NCI-H460 (cell line): ENCODE measurements around the gene ATP1B3. TPM values are rescaled to one million over a fixed set of nuclear protein-coding genes. Genes with fewer than 3 reads are reported as not detected.
"Not testable (repeated sequence)": the region's sequence is repeated elsewhere in the genome, so short reads cannot be mapped to it uniquely, and the experiment has no call there.

ENCODE experiments used
- DNase-seq: peaks from one replicate; pipeline ENCODE4 v3.0.0-alpha.2; 2016; ENCODE audit warnings: low read depth; ENCODE audit errors: extremely low read depth
- total RNA-seq: library from RNA; depleted of rRNA; stranded (reverse); fragments of >200 nt; shearing (Covaris generic); gene quantifications from 2 replicates; pipeline ENCODE4 v1.2.3, GENCODE V29; 2014

ATP1B3 gene
- total RNA-seq, 1 experiment from 2014 or later: 269 TPM

DNA sequence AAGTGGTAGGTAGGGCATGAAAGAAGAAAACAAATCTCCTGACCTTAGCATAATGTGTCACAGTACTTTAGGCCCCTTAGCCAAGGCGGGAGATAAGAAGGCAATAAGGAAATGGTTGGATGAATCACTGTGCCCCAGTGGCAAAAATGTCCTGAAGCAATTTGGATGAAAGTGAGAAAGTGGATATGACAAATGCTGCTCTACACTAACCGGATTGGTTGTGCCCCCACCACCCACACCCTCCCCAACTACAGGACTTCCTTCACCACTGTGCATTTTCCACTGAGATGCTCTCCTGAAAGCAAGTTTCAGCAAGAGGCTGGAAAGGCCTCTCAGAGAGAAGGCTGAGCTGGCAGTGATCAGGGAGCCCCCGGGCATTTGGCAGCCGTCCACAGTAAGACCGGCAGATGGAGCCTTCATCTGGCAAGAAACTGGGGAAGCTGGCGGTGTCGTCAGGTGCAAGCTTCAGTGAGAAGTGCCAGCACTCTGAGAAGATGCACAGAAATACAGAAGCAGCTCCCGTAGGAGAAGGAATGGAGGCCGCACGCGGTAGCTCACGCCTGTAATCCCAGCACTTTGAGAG, 63.8 kb downstream of the ATP1B3 start:
- peak; percentile 59 for DNase-seq

DNA sequence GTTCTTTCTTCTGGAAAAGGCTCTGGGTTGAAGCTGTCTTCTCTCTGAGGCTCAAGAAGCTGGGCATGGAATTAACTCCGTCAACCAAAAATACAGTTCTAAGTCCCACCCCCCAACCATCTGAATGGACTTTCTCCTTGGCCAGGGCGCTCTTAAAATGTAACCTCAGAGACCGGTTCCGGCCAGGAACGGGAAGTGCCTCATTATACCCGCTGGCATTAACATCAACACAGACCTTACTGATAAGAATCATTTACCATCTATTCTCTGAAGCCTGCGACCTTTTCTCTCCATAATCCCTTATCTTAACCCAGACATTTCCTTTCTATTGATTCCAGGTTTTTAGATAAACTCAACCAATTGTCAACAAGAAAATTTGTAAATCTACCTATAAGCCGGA, 64.7 kb downstream of the ATP1B3 start:
- no peak for DNase-seq

DNA sequence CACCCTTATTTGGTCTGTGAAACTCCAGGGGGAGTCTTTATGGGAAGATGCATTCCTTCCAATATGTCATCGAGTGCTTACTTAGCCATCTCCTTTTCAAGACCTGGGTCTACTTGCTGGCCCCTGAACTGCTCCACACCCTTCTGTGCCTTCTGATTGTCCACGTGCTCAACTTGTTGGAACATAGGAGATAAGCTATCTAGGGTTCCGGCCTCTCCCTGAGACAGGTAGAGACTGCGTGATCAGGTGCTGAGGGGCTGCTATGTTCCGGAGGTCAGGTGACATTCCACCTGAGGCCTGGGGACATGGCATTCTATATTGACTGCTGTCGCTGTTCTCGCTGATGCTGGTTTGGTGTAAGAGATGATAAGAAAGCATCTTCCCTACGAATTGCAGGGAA, 65.6 kb downstream of the ATP1B3 start:
- no peak for DNase-seq

GRCh38 chr3:141945726-141946485, 69.5 kb downstream of the ATP1B3 start:
- DNase-seq: no peak

GRCh38 chr3:141949399-141949798, 73.0 kb downstream of the ATP1B3 start:
- no peak for DNase-seq

GRCh38 chr3:141949972-141950371, 73.5 kb downstream of the ATP1B3 start:
- no peak for DNase-seq

DNA sequence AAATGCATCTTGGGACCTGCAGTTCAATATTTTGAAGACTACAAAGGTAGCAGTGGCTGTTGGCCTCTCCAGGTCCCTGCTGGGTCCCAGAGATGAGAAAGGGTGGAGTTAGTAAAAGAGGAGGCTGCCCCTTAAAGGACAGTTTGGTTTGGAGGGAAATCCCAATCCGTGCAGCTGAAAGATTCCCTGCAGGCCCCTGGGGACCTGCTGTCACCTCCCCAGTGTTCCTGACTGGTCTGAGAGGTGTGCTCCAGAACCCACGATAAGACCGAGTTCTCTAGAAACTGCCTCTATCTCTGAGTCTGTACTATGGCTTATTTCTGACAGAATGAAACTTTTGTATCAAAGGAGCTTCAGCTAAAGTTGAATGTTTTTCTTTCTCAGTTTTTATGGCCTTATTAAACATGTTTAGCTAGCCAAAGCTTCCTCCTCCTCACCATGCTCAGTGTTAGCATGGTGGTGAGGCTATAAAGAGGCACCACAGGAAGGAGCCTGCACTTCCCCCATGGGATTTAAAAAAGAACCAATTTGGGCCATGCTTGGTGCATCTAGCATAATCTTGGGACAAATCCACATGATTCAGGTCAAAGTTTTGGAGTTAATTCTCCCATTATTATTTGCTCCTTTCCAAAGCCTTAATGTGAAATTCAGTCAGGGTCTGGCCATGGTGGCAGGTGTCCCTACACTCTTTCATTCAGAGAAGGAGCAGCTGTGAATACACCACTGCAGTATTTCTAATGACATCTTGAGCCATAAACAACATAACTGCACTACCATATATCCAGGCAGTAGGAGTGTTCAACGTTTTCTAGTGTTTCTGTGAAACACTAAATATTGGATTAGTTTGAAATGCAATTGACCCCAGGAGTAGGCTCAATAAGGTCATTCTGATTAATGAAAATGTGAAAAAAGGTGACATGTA, 74.4 kb downstream of the ATP1B3 start:
- no peak for DNase-seq

DNA sequence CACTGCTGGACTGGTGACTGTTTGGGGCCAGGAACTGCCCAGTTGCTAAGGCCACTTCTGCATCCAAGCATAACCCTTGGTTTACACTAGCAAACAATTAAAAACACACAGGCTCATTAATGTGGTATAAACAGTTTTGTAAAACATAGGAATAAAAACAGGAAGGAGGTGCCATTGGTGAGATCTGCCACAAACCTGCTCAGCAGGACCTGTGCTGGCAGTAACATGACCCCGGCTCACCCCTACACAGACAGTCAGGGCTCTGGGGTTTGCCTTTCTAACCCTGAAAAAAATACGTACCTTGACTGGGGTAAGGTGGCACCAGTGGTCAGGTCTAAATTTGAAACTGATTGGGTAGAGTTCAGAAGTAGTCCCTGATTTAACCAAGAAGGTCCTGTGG, 76.2 kb downstream of the ATP1B3 start:
- no peak for DNase-seq

DNA sequence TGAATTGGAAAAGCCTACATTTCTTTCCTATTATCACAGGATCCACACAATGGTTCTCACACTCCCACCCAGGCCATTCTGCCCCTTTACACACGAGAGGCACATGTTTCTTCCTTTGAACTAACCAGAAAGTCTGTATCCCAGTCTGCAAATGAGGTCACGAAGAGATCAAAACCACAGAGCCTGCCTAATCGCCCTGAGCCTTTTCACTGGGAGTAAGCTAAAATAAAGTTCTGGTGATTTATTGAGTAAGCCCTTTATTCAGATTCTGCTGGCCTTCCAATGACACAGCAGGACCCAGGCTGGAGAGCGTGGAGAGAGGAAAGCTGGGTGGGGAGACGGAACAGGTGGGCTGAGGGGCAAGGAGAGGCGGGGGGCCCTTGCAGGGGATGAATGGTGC, 78.7 kb downstream of the ATP1B3 start:
- DNase-seq: no peak

DNA sequence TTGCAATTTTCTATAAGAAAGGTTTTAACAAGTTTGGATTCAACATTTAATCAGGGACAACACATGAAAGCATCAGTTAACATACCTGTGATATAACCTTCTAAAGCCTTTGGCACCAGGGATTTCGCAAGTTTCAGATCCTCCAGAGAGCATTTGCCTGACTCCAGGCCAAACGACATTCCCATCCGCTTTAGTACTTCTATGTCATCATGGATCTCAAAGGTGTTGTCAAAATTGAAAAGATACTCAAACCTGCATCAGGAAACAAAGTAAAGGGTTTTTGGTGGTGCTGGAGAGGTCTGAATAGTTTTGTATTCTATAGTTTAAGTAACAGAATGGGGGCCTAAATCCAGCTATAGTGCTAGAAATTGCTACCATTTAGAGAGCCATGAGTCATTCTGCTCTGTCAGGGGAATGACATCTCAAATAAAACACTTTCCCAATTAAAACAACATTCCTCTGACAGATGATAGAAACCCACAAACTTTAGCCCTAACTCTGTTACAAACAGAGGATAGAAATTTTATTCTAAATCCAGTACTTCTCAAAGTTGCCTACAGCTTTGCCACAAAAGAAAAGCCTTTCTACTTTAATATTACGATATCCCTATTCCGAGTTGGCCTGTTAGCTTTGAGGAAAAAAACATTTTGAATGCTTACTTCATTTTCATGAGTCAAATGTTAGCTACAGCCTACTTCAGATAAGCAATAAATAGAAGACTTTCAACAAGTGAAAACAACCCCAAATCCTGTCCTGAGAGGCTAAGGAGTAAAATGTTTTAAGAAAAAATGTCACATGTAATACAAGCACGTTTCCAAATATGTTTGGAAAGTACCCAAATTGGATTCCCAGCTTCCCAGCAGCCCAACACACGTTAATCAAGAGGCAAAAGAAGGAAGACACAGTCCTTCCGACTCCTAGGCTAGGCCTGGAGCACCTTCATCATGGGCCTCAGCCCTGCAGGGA, 83.4 kb downstream of the ATP1B3 start:
- peak; percentile 64 for DNase-seq

- DNase-seq: no peak
Observed at GRCh38 chr3:141960731-141961130, 84.3 kb downstream of the ATP1B3 start.

DNA sequence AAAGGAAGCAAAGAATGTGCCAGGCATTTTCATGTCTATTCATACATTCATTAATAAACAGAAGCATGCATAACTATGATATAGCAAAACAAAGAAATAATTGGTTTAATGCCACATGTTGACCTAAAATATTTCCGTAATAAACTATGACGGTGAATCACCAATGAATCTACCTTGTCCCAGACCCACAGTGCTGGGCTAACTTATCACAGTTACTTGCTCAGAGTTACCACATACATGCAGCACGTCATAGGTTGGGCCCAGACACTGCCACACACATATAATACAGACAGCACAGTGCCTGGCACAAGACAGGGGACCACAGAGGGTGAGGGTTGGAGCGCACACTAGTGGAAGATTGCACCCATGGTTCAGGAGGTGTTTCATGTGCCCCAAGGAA, 86.9 kb downstream of the ATP1B3 start:
- no peak for DNase-seq

- DNase-seq: no peak
Observed at GRCh38 chr3:141965471-141965870, 89.0 kb downstream of the ATP1B3 start.

GRCh38 chr3:141969711-141970110, 93.3 kb downstream of the ATP1B3 start:
- no peak for DNase-seq

GRCh38 chr3:141971571-141971970, 95.1 kb downstream of the ATP1B3 start:
- DNase-seq: no peak

DNA sequence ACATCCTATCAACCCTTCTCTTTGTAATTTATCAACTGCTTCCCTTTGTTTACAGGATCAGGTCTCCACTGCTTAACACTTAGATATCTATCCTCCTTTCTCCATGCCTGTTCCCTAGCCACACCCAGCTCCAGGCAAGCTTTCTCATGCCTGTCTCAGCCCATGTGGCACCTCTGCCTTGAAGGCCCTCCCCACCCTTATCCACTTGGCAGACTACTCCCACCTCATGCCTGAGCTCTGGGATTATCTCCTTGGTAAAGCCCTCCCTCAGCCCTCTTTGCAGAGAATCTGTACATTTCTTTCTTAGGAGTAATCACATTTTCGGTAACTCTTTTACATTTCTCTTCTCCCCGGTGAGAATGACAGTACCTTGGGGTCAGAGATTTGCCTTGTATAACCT, 96.0 kb downstream of the ATP1B3 start:
- no peak for DNase-seq

GRCh38 chr3:141974777-141975176, 98.3 kb downstream of the ATP1B3 start:
- DNase-seq: not testable (repeated sequence)
